ENCODE measurements around the gene KCNT1.

Gene KCNT1

GRCh38 chr9:135768516-135769218, 66.7 kb downstream of the KCNT1 start:
- no peak for TF ChIP-seq CTCF (IDR thresholded peaks at IDR 0.05)

GRCh38 chr9:135769489-135770202, 67.7 kb downstream of the KCNT1 start:
- TF ChIP-seq CTCF (IDR thresholded peaks at IDR 0.05) = no peak

DNA sequence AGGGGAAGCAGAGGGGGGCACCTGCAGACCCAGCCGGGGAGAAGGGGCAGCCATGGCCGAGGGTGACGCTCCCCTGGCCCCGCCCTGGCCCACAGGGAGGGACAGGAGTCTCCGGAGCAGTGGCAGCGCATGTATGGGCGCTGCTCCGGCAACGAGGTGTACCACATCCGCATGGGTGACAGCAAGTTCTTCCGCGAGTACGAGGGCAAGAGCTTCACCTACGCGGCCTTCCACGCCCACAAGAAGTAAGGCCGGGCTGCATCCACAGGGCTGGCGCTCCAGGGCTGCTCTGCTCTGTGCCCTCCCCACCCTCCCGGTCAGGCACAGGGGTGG, 68.2 kb downstream of the KCNT1 start:
- no peak for TF ChIP-seq CTCF (IDR thresholded peaks at IDR 0.05)

GRCh38 chr9:135770771-135771170, 68.8 kb downstream of the KCNT1 start:
- TF ChIP-seq CTCF (IDR thresholded peaks at IDR 0.05) = no peak

- TF ChIP-seq CTCF (IDR thresholded peaks at IDR 0.05) = no peak
Observed at GRCh38 chr9:135771401-135772051, 69.5 kb downstream of the KCNT1 start.

DNA sequence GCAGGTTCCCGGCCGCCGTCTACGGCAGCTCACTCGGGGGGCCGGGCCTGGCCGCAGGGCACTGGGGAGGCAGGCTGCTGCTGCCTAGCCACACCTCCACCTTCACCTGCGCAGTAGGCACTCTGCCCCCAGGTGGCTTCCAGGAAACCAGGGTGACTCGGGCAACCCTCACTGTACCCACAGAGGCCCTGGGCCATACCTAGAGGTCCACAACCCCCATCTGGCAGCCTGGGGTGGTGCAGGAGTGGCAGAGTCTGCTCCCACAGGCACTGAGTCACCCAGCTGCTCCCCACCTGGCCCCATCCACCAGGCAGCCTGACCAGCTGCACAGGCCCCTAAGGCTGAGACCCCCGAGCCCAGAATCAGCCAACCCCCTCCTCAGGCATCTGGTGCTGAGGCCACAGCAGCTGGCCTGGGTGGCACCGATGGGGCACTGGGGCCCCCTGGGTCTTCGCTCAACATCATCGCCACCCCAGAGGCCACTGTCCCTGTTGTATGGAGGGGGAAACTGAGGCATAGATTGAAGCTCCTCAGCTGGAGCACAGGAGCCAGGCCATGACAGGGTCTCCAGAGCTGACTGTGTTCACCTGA, 70.2 kb downstream of the KCNT1 start:
- TF ChIP-seq CTCF (IDR thresholded peaks at IDR 0.05) = no peak

DNA sequence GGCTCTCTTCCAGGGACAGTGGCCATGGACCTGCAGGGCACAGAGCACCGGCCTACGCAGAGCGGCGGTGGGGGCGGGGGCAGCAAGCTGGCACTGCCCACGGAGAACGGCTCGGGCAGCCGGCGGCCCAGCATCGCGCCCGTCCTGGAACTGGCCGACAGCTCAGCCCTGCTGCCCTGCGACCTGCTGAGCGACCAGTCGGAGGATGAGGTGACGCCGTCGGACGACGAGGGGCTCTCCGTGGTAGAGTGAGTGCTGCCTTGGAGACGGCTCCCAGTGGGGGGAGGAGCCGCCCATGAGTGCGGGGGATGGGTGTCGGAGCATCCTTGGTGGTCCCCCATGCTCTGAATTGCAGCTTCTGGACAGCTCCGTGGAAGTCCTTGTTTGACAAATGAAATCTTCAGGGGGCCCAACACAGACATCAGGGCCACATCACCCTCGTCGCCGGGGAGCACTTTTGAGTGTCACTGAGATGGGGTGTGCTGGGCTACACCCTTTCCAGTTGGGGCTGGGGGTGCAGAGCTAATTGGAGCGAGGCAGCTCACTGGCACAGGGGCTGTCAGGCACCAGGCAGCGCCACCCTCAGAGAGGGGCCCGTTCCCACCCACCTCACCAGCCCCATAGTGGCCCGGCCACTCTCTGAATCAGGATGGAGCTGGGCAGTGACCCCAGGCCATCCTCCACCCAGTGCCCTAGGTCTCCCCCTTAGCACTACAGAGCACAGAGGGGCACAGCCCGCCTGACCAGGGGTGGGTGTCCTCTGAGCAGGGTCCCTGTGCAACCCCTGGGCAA, 70.9 kb downstream of the KCNT1 start:
- TF ChIP-seq CTCF (IDR thresholded peaks at IDR 0.05) = no peak
